GM21360 (cell line): ENCODE data around the gene ZNF451.
"Not testable (repeated sequence)": the region's sequence is repeated elsewhere in the genome, so short reads cannot be mapped to it uniquely, and the experiment has no call there.

ENCODE experiments used
- ATAC-seq: cut with Tn5 transposase; IDR thresholded peaks from one replicate; pipeline ENCODE4 v1.9.1; 2021; ENCODE audit warnings: mild to moderate bottlenecking, moderate library complexity; ENCODE audit not compliant: unreplicated experiment

ZNF451 gene

GRCh38 chr6:57089265-57089664 is 723 bp upstream of the ZNF451 start:
- no peak for ATAC-seq

- peak; percentile 7 for ATAC-seq
These were observed 575 bp downstream of the ZNF451 start for GRCh38 chr6:57090458-57091067.

- not testable (repeated sequence) for ATAC-seq
These were observed 1.4 kb downstream of the ZNF451 start for GRCh38 chr6:57091375-57091774.

- no peak for ATAC-seq
These were observed 4.7 kb downstream of the ZNF451 start for GRCh38 chr6:57094689-57095088.

- ATAC-seq, result no peak
These were observed 7.6 kb downstream of the ZNF451 start for GRCh38 chr6:57097596-57097995.

GRCh38 chr6:57102976-57103375 is 13.0 kb downstream of the ZNF451 start:
- ATAC-seq, result no peak

- ATAC-seq, result no peak
These were observed 14.3 kb downstream of the ZNF451 start for GRCh38 chr6:57104336-57104735.

- no peak for ATAC-seq
These were observed 17.0 kb downstream of the ZNF451 start for GRCh38 chr6:57106990-57107389.

- ATAC-seq, result peak; percentile 96
These were observed 18.7 kb downstream of the ZNF451 start for GRCh38 chr6:57108691-57109090.

- ATAC-seq, result no peak
These were observed 19.9 kb downstream of the ZNF451 start for GRCh38 chr6:57109880-57110279.

GRCh38 chr6:57113105-57113504 is 23.1 kb downstream of the ZNF451 start:
- no peak for ATAC-seq

- no peak for ATAC-seq
These were observed 26.8 kb downstream of the ZNF451 start for GRCh38 chr6:57116776-57117175.

- no peak for ATAC-seq
These were observed 27.8 kb downstream of the ZNF451 start for GRCh38 chr6:57117796-57118195.

GRCh38 chr6:57123111-57123510 is 33.1 kb downstream of the ZNF451 start:
- ATAC-seq, result no peak

- ATAC-seq, result no peak
These were observed 37.8 kb downstream of the ZNF451 start for GRCh38 chr6:57127763-57128162.

GRCh38 chr6:57130661-57131177 is 40.7 kb downstream of the ZNF451 start:
- no peak for ATAC-seq

- ATAC-seq, result no peak
These were observed 45.0 kb downstream of the ZNF451 start for GRCh38 chr6:57134954-57135353.

- no peak for ATAC-seq
These were observed 45.9 kb downstream of the ZNF451 start for GRCh38 chr6:57135885-57136284.

- no peak for ATAC-seq
These were observed 47.4 kb downstream of the ZNF451 start for GRCh38 chr6:57137350-57137749.

- no peak for ATAC-seq
These were observed 48.0 kb downstream of the ZNF451 start for GRCh38 chr6:57138026-57138425.

- ATAC-seq, result no peak
These were observed 51.6 kb downstream of the ZNF451 start for GRCh38 chr6:57141451-57142177.

- ATAC-seq, result no peak
These were observed 52.2 kb downstream of the ZNF451 start for GRCh38 chr6:57142178-57142525.

GRCh38 chr6:57143690-57144089 is 53.7 kb downstream of the ZNF451 start:
- ATAC-seq, result no peak
